GM12892 (cell line): ENCODE measurements around the gene GPC5.

ENCODE experiments used
- DNase-seq: peaks from one replicate; pipeline ENCODE4 v3.0.0; 2011; ENCODE audit not compliant: insufficient read length
- FAIRE-seq: peaks from 2 replicates; lab custom pipeline; 2011; peaks lifted over from hg19 to GRCh38; lab: Jason Lieb, UNC
- POLR2A ChIP-seq: IDR thresholded peaks from 2 replicates; pipeline ENCODE4 v1.6.1; 2011; ENCODE audit warnings: low read depth, low read length, control low read depth
- POLR2AphosphoS5 ChIP-seq: IDR thresholded peaks from 2 replicates; pipeline ENCODE4 v1.6.1; 2011; ENCODE audit warnings: low read depth, low read length, control low read depth
- TAF1 ChIP-seq: IDR thresholded peaks from 2 replicates; pipeline ENCODE4 v1.6.1; 2011; ENCODE audit warnings: low read depth, mild to moderate bottlenecking, control low read depth, low read length, borderline replicate concordance

The GPC5 gene

GRCh38 chr13:92592757-92593156, 1194.3 kb downstream of the GPC5 start:
- DNase-seq (no peak), FAIRE-seq (no peak)

GRCh38 chr13:92602560-92602959, 1204.1 kb downstream of the GPC5 start:
- TF ChIP-seq POLR2AphosphoS5, result no peak
- TF ChIP-seq POLR2A, result no peak
- TF ChIP-seq TAF1, result no peak
- DNase-seq (no peak), FAIRE-seq (no peak)

More at GRCh38 chr13:92592757-92593156, 1194.3 kb downstream of the GPC5 start:
- TF ChIP-seq TAF1 (no peak), POLR2AphosphoS5 (no peak), POLR2A (no peak)

- FAIRE-seq, result no peak
- no peak for DNase-seq
- no peak for TF ChIP-seq TAF1
Observed at GRCh38 chr13:92609376-92609775, 1211.0 kb downstream of the GPC5 start.

GRCh38 chr13:92612892-92613291, 1214.5 kb downstream of the GPC5 start:
- FAIRE-seq (no peak), DNase-seq (no peak)
- TF ChIP-seq POLR2A, result no peak
- TF ChIP-seq TAF1, result no peak
- TF ChIP-seq POLR2AphosphoS5, result no peak

GRCh38 chr13:92613921-92614320, 1215.5 kb downstream of the GPC5 start:
- no peak for DNase-seq
- no peak for TF ChIP-seq POLR2AphosphoS5
- no peak for FAIRE-seq

- FAIRE-seq, result no peak
- TF ChIP-seq TAF1, result no peak
- TF ChIP-seq POLR2A, result no peak
- no peak for TF ChIP-seq POLR2AphosphoS5
Observed at GRCh38 chr13:92621985-92622384, 1223.6 kb downstream of the GPC5 start.

GRCh38 chr13:92622905-92623304, 1224.5 kb downstream of the GPC5 start:
- no peak for FAIRE-seq

More at GRCh38 chr13:92621985-92622384, 1223.6 kb downstream of the GPC5 start:
- no peak for DNase-seq

GRCh38 chr13:92626274-92626673, 1227.9 kb downstream of the GPC5 start:
- FAIRE-seq, result no peak
- TF ChIP-seq POLR2AphosphoS5 (no peak), POLR2A (no peak)
- no peak for DNase-seq

More at GRCh38 chr13:92622905-92623304, 1224.5 kb downstream of the GPC5 start:
- TF ChIP-seq TAF1, result no peak
- no peak for TF ChIP-seq POLR2AphosphoS5
- no peak for TF ChIP-seq POLR2A
- DNase-seq, result no peak

- no peak for DNase-seq
- TF ChIP-seq POLR2A (no peak), POLR2AphosphoS5 (no peak)
- no peak for FAIRE-seq
Observed at GRCh38 chr13:92640936-92641335, 1242.5 kb downstream of the GPC5 start.

- no peak for FAIRE-seq
- no peak for DNase-seq
- no peak for TF ChIP-seq TAF1
- TF ChIP-seq POLR2AphosphoS5, result no peak
- no peak for TF ChIP-seq POLR2A
Observed at GRCh38 chr13:92649140-92649813, 1250.9 kb downstream of the GPC5 start.

GRCh38 chr13:92656103-92656502, 1257.7 kb downstream of the GPC5 start:
- FAIRE-seq (no peak), DNase-seq (no peak)
- TF ChIP-seq POLR2AphosphoS5 (no peak), TAF1 (no peak), POLR2A (no peak)

- no peak for FAIRE-seq
- TF ChIP-seq TAF1, result no peak
- TF ChIP-seq POLR2AphosphoS5, result no peak
- no peak for TF ChIP-seq POLR2A
- no peak for DNase-seq
Observed at GRCh38 chr13:92656648-92657047, 1258.2 kb downstream of the GPC5 start.

GRCh38 chr13:92657565-92657964, 1259.1 kb downstream of the GPC5 start:
- no peak for DNase-seq
- TF ChIP-seq TAF1 (no peak), POLR2AphosphoS5 (no peak), POLR2A (no peak)
- no peak for FAIRE-seq

GRCh38 chr13:92658293-92658692, 1259.9 kb downstream of the GPC5 start:
- FAIRE-seq (no peak), DNase-seq (no peak)
- no peak for TF ChIP-seq TAF1
- no peak for TF ChIP-seq POLR2A
- TF ChIP-seq POLR2AphosphoS5, result no peak
